ENCODE results near the gene SPATA2.

- TF ChIP-seq CTCF (IDR thresholded peaks at IDR 0.05; ENCODE audit: borderline replicate concordance, extremely low read depth, low read length, poor library complexity, severe bottlenecking) (no peak), EZH2 (IDR thresholded peaks at IDR 0.05; ENCODE audit: borderline replicate concordance, low read depth, low read length, severe bottlenecking) (no peak)
Observed at GRCh38 chr20:49856904-49857303, 58.4 kb downstream of the SPATA2 start.

Data from DND-41 (cell line).